WTC11 (cell line): ENCODE data around the gene PKP4. TPM values are rescaled to one million over a fixed set of nuclear protein-coding genes. Genes with fewer than 3 reads are reported as not detected.

Source experiments
- ATAC-seq: fragments of 200-7000 bp; cut with Tn5 transposase; 2 replicates; pipeline ENCODE4 v1.10.0; 2021; ENCODE audit warnings: mild to moderate bottlenecking, moderate library complexity
- CTCF ChIA-PET: fragments of 300-600 bp; sonication (Branson Sonifier 250); formaldehyde crosslinking; loops from one replicate; lab custom pipeline; 2021; ENCODE audit warnings: antibody characterized with exemption; lab: Charles Lee
- POLR2A ChIA-PET: fragments of 350-600 bp; sonication (Branson Sonifier 250); formaldehyde crosslinking; loops from one replicate; lab custom pipeline; 2021; ENCODE audit warnings: antibody characterized with exemption; lab: Charles Lee
- DNase-seq: peaks from one replicate; pipeline ENCODE4 v3.0.0; 2021; ENCODE audit warnings: low spot score
- H3K27ac Mint-ChIP-seq: 2 replicates; pipeline ENCODE4 v1.8.0; 2021; ENCODE audit warnings: mixed read lengths
- H3K27me3 Mint-ChIP-seq: 2 replicates; pipeline ENCODE4 v1.8.0; 2021; ENCODE audit warnings: low read depth, mild to moderate bottlenecking, moderate library complexity, mixed read lengths
- H3K36me3 Mint-ChIP-seq: 2 replicates; pipeline ENCODE4 v1.8.0; 2021; ENCODE audit warnings: mixed read lengths
- H3K4me1 Mint-ChIP-seq: 2 replicates; pipeline ENCODE4 v1.8.0; 2022; ENCODE audit warnings: mixed read lengths
- H3K4me3 Mint-ChIP-seq: 2 replicates; pipeline ENCODE4 v1.8.0; 2021; ENCODE audit warnings: mild to moderate bottlenecking, moderate library complexity, mixed read lengths
- H3K9me3 Mint-ChIP-seq: 2 replicates; pipeline ENCODE4 v1.8.0; 2021; ENCODE audit warnings: mixed read lengths
- AFF4 ChIP-seq: sonication (generic); formaldehyde crosslinking; IDR thresholded peaks from 2 replicates; pipeline ENCODE4 v1.8.1; 2023; ENCODE audit warnings: mild to moderate bottlenecking, missing genetic modification reagents, borderline replicate concordance
- ATF1 ChIP-seq: sonication (generic); formaldehyde crosslinking; IDR thresholded peaks from 2 replicates; pipeline ENCODE4 v1.8.1; 2023; ENCODE audit warnings: mild to moderate bottlenecking, moderate library complexity, missing genetic modification reagents
- ATF3 ChIP-seq: sonication (generic); formaldehyde crosslinking; conservative IDR thresholded peaks from 2 replicates; pipeline ENCODE4 v1.8.1; 2022; ENCODE audit warnings: mild to moderate bottlenecking, missing genetic modification reagents
- CTCF ChIP-seq: fragments of 200-600 bp; IDR thresholded peaks from 2 replicates; pipeline ENCODE4 v1.8.0; 2022; ENCODE audit warnings: antibody characterized with exemption
- ERG ChIP-seq: fragments of 250-450 bp; sonication (Bioruptor Pico); IDR thresholded peaks from 2 replicates; pipeline ENCODE4 v1.8.0; 2021; ENCODE audit warnings: mild to moderate bottlenecking
- FOXP1 ChIP-seq: sonication (generic); formaldehyde crosslinking; IDR thresholded peaks from 2 replicates; pipeline ENCODE4 v1.8.0; 2022; ENCODE audit warnings: missing genetic modification reagents, mild to moderate bottlenecking, moderate library complexity, borderline replicate concordance
- IRF1 ChIP-seq: sonication (generic); formaldehyde crosslinking; IDR thresholded peaks from 2 replicates; pipeline ENCODE4 v1.8.0; 2023; ENCODE audit warnings: missing genetic modification reagents
- JAZF1 ChIP-seq: fragments of 250-450 bp; sonication (Bioruptor Pico); IDR thresholded peaks from 2 replicates; pipeline ENCODE4 v1.9.0; 2021; ENCODE audit warnings: moderate library complexity, mild to moderate bottlenecking, inconsistent platforms
- MLX ChIP-seq: sonication (generic); formaldehyde crosslinking; IDR thresholded peaks from 2 replicates; pipeline ENCODE4 v1.8.1; 2023; ENCODE audit warnings: mild to moderate bottlenecking, missing genetic modification reagents, moderate library complexity
- NFATC4 ChIP-seq: fragments of 250-450 bp; sonication (Bioruptor Pico); IDR thresholded peaks from 2 replicates; pipeline ENCODE4 v1.9.0; 2021; ENCODE audit warnings: mild to moderate bottlenecking
- NFE2L1 ChIP-seq: sonication (generic); formaldehyde crosslinking; IDR thresholded peaks from 2 replicates; pipeline ENCODE4 v1.8.1; 2023; ENCODE audit warnings: missing genetic modification reagents
- PRDM15 ChIP-seq: sonication (generic); formaldehyde crosslinking; IDR thresholded peaks from 2 replicates; pipeline ENCODE4 v1.8.0; 2022; ENCODE audit warnings: missing genetic modification reagents
- RELA ChIP-seq: sonication (generic); formaldehyde crosslinking; IDR thresholded peaks from 2 replicates; pipeline ENCODE4 v1.8.1; 2022; ENCODE audit warnings: missing genetic modification reagents, mild to moderate bottlenecking, borderline replicate concordance
- RORB ChIP-seq: fragments of 250-450 bp; sonication (Bioruptor Pico); IDR thresholded peaks from 2 replicates; pipeline ENCODE4 v1.9.0; 2021; ENCODE audit warnings: mild to moderate bottlenecking
- SMAD3 ChIP-seq: sonication (generic); formaldehyde crosslinking; IDR thresholded peaks from 2 replicates; pipeline ENCODE4 v1.8.0; 2022; ENCODE audit warnings: missing genetic modification reagents, mild to moderate bottlenecking, borderline replicate concordance
- SOX15 ChIP-seq: fragments of 250-450 bp; sonication (Bioruptor Pico); IDR thresholded peaks from 2 replicates; pipeline ENCODE4 v1.9.0; 2021; ENCODE audit warnings: mild to moderate bottlenecking
- TP53 ChIP-seq: sonication (generic); formaldehyde crosslinking; IDR thresholded peaks from 2 replicates; pipeline ENCODE4 v1.8.1; 2023; ENCODE audit warnings: mild to moderate bottlenecking, missing genetic modification reagents
- ZNF532 ChIP-seq: fragments of 250-450 bp; sonication (Bioruptor Pico); IDR thresholded peaks from 2 replicates; pipeline ENCODE4 v1.9.0; 2021; ENCODE audit warnings: mild to moderate bottlenecking, borderline replicate concordance
- ZNF671 ChIP-seq: fragments of 250-450 bp; sonication (Bioruptor Pico); IDR thresholded peaks from 2 replicates; pipeline ENCODE4 v1.8.0; 2021; ENCODE audit warnings: mild to moderate bottlenecking
- total RNA-seq: library from RNA; stranded (reverse); gene quantifications from 3 replicates; pipeline ENCODE4 v1.2.3, GENCODE V29; 2021

PKP4 gene
- total RNA-seq, 1 experiment from 2014 or later, result 78.9 TPM

- H3K4me3 Mint-ChIP-seq, result no peak overlapping the region
- no peak overlapping the region for H3K27ac Mint-ChIP-seq
- H3K36me3 Mint-ChIP-seq, result 0 out of 2 replicates have a peak, but pooled peaks cover 3% of the 10 kb centered on the region
- no peaks in the 10 kb centered on the region for H3K27me3 Mint-ChIP-seq
- DNase-seq (no peak), ATAC-seq (no peak)
- ChIA-PET CTCF (no interaction called here), POLR2A (no interaction called here)
- peaks cover 14% of the 10 kb centered on the region for H3K4me1 Mint-ChIP-seq
- no peak for TF ChIP-seq SOX15
- TF ChIP-seq ATF3, result no peak
- no peak for TF ChIP-seq JAZF1
- TF ChIP-seq ZNF532 (CRISPR knock-in tag), result no peak
- no peak for TF ChIP-seq IRF1 (CRISPR knock-in tag)
- no peak for TF ChIP-seq MLX (CRISPR knock-in tag)
- TF ChIP-seq NFATC4 (CRISPR knock-in tag), result no peak
- no peak for TF ChIP-seq AFF4 (CRISPR knock-in tag)
- TF ChIP-seq TP53 (CRISPR knock-in tag), result no peak
- no peak for TF ChIP-seq CTCF
- H3K9me3 Mint-ChIP-seq, result no peaks in the 10 kb centered on the region
Measured at GRCh38 chr2:158543957-158544356, 87.2 kb downstream of the PKP4 start.

GRCh38 chr2:158544998-158545397, 88.2 kb downstream of the PKP4 start:
- Mint-ChIP-seq H3K36me3 (peaks cover 3% of the 10 kb centered on the region; the same call in 1 of the 2 replicates), H3K4me3 (no peak overlapping the region), H3K9me3 (no peaks in the 10 kb centered on the region), H3K27me3 (no peaks in the 10 kb centered on the region), H3K4me1 (peaks cover 14% of the 10 kb centered on the region), H3K27ac (no peak overlapping the region)
- ChIA-PET POLR2A (interaction anchor here (0.6 to 1.0 kb wide), 3 partner anchors 16 to 87 kb away, joined by 3 to 4 read pairs (median 4); no protein-coding TSS in a partner anchor), CTCF (interaction anchor here (1.6 kb wide), 1 partner anchor 14 kb away, joined by 10 read pairs; no protein-coding TSS in a partner anchor)
- DNase-seq (no peak), ATAC-seq (no peak; the same call in 1 of the 2 replicates)
- TF ChIP-seq SMAD3 (CRISPR knock-in tag), result no peak
- TF ChIP-seq RELA, result no peak
- no peak for TF ChIP-seq PRDM15 (CRISPR knock-in tag)
- no peak for TF ChIP-seq NFATC4 (CRISPR knock-in tag)
- no peak for TF ChIP-seq ATF1 (CRISPR knock-in tag)
- no peak for TF ChIP-seq FOXP1 (CRISPR knock-in tag)
- TF ChIP-seq ZNF671 (CRISPR knock-in tag), result no peak
- no peak for TF ChIP-seq RORB (CRISPR knock-in tag)
- no peak for TF ChIP-seq ERG
- no peak for TF ChIP-seq NFE2L1 (CRISPR knock-in tag)
